ENCODE data around the gene PRKN. TPM values are rescaled to one million over a fixed set of nuclear protein-coding genes. Genes with fewer than 3 reads are reported as not detected.

Gene PRKN
- total RNA-seq, 1 donor from 2014 or later: 1.2 TPM

DNA sequence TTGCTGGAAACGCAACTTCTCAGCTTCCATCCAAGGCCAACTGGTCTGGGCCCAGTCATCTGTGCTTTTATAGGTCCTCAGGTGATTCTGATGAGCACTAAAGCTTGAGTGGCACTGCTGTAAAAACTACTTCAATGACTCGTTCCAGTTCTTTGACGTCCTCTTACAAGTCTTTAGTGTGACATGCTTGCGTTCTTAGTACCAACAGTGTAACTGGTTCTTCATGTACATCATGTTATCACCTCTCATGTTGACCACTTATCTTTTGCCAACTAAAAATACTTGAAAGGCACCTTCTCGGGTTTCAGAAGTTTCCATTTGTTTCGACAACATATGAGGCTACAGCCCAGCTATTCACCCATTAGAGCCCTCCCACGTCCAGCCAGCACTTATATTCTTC, 468.9 kb downstream of the PRKN start:
- no peak overlapping the region for H3K4me3 ChIP-seq (ENCODE audit: low read depth, low read length)
- no peaks in the 10 kb centered on the region for H3K36me3 ChIP-seq (ENCODE audit: control insufficient read depth, insufficient read depth, low read length)
- no peaks in the 10 kb centered on the region for H3K27me3 ChIP-seq (ENCODE audit: control insufficient read depth, insufficient read depth, low read length)
- TF ChIP-seq CTCF (IDR thresholded peaks at IDR 0.05; ENCODE audit: insufficient read depth, low read length, poor library complexity, severe bottlenecking): no peak
- DNase-seq (ENCODE audit: low read depth): no peak

DNA sequence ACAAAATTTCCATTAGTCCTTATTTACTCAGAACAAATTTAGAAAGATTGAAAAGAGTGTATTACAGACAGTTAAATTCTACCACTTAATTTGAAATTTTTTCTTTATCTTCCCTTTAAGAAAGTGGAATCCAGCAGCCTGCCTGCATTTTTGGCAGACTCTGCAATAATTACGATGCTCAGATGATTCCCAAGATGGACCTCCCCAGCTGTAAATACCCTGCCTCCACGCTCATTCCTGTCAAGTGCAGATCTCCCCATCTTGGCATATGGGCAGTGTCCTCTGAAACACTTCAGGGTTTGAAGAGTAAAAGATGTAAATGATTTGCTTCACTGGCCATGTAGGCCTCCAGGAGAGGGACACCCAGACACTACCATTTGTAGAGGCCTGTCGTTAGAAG, 471.2 kb downstream of the PRKN start:
- no peak for TF ChIP-seq CTCF (IDR thresholded peaks at IDR 0.05; ENCODE audit: insufficient read depth, low read length, poor library complexity, severe bottlenecking)
- Histone ChIP-seq H3K36me3 (ENCODE audit: control insufficient read depth, insufficient read depth, low read length) (no peaks in the 10 kb centered on the region), H3K4me3 (ENCODE audit: low read depth, low read length) (no peak overlapping the region), H3K27me3 (ENCODE audit: control insufficient read depth, insufficient read depth, low read length) (no peaks in the 10 kb centered on the region)
- DNase-seq (ENCODE audit: low read depth): no peak

GRCh38 chr6:162251257-162251656, 476.3 kb downstream of the PRKN start:
- no peak for DNase-seq (ENCODE audit: low read depth)
- no peaks in the 10 kb centered on the region for H3K36me3 ChIP-seq (ENCODE audit: control insufficient read depth, insufficient read depth, low read length)
- peak; percentile 35 for TF ChIP-seq CTCF (IDR thresholded peaks at IDR 0.05; ENCODE audit: insufficient read depth, low read length, poor library complexity, severe bottlenecking)

DNA sequence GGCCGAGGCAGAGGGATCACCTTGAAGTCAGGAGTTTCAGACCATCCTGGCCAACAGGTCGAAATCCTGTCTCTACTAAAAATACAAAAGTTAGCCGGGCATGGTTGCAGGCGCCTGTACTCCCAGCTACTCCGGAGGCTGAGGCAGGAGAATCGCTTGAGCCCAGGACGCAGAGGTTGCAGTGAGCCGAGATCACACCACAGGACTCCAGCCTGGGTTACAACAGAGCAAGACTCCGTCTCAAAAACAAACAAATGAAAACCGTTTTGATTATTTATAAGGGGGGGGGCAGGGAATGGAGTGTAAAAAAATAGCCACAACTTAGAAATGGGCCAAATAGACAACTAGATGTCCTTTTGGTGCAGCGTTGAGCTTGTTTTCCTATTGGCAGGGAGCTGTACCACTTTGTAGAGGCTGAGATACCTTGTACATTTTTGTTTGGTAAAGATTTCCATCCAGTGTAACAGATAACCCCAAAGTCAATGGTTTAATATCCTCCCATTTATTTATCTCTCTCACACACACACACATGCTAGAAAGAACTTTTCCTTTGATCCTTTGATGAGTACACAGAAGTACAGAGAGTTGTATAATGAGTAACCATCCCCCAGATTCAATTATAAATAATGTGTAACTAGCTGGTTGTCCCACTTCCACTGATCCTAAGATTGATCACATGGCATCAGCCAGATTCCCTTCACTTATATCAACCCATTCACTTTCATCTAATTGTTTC, 477.5 kb downstream of the PRKN start:
- Histone ChIP-seq H3K27me3 (ENCODE audit: control insufficient read depth, insufficient read depth, low read length) (no peaks in the 10 kb centered on the region), H3K36me3 (ENCODE audit: control insufficient read depth, insufficient read depth, low read length) (no peaks in the 10 kb centered on the region), H3K4me3 (ENCODE audit: low read depth, low read length) (no peak overlapping the region)
- TF ChIP-seq CTCF (IDR thresholded peaks at IDR 0.05; ENCODE audit: insufficient read depth, low read length, poor library complexity, severe bottlenecking): no peak
- DNase-seq (ENCODE audit: low read depth): no peak

More at GRCh38 chr6:162251257-162251656, 476.3 kb downstream of the PRKN start:
- Histone ChIP-seq H3K4me3 (ENCODE audit: low read depth, low read length) (no peak overlapping the region), H3K27me3 (ENCODE audit: control insufficient read depth, insufficient read depth, low read length) (no peaks in the 10 kb centered on the region)

- no peak for DNase-seq (ENCODE audit: low read depth)
- H3K4me3 ChIP-seq (ENCODE audit: low read depth, low read length): no peak overlapping the region
- no peak for TF ChIP-seq CTCF (IDR thresholded peaks at IDR 0.05; ENCODE audit: insufficient read depth, low read length, poor library complexity, severe bottlenecking)
- H3K36me3 ChIP-seq (ENCODE audit: control insufficient read depth, insufficient read depth, low read length): no peaks in the 10 kb centered on the region
- H3K27me3 ChIP-seq (ENCODE audit: control insufficient read depth, insufficient read depth, low read length): no peaks in the 10 kb centered on the region
These were observed 481.6 kb downstream of the PRKN start for GRCh38 chr6:162245830-162246420.

Measured in kidney epithelial cell (primary cell).